GF-D8 (cell line): ENCODE data around the gene ASIC4.
A peak's percentile ranks its signal among the peaks of the same experiment; 100 is the strongest.

ENCODE experiments used
- DNase-seq: peaks from one replicate; lab custom pipeline; 2025; lab: John Stamatoyannopoulos, UW

Gene ASIC4, protein sequence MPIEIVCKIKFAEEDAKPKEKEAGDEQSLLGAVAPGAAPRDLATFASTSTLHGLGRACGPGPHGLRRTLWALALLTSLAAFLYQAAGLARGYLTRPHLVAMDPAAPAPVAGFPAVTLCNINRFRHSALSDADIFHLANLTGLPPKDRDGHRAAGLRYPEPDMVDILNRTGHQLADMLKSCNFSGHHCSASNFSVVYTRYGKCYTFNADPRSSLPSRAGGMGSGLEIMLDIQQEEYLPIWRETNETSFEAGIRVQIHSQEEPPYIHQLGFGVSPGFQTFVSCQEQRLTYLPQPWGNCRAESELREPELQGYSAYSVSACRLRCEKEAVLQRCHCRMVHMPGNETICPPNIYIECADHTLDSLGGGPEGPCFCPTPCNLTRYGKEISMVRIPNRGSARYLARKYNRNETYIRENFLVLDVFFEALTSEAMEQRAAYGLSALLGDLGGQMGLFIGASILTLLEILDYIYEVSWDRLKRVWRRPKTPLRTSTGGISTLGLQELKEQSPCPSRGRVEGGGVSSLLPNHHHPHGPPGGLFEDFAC

DNA sequence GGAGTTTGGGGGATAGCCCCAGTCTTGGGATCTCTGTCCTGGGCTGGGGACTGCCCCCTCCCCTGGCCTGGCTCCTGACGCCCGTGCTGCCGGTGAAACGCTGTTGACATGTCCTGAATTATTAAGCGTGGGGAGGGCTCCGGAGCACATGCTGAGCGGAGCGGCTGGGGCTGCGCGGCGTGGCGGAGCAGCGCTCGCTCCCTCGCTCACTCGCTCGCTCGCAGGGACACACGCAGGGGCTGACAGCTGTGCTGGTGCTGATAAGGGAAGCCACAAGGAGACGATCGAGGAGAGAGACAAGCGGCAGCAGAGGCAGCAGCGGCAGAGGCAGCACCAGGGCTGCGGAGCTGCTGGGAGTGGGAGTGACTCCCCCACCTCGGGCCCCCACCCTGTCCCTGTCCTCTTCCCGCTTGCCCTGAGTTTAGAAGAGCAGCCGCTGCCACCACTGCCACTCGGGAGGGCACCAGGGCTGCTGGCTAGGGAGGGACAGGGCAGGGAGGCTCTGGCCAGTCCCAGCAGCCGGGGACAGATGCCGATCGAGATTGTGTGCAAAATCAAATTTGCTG, at the start of gene ASIC4:
Gene ASIC4, plus strand, starts transcription at position 287 of the 566 bp plus-strand sequence. Its CDS starts 243 bp downstream, at position 530.
- DNase-seq = peak; percentile 13

DNA sequence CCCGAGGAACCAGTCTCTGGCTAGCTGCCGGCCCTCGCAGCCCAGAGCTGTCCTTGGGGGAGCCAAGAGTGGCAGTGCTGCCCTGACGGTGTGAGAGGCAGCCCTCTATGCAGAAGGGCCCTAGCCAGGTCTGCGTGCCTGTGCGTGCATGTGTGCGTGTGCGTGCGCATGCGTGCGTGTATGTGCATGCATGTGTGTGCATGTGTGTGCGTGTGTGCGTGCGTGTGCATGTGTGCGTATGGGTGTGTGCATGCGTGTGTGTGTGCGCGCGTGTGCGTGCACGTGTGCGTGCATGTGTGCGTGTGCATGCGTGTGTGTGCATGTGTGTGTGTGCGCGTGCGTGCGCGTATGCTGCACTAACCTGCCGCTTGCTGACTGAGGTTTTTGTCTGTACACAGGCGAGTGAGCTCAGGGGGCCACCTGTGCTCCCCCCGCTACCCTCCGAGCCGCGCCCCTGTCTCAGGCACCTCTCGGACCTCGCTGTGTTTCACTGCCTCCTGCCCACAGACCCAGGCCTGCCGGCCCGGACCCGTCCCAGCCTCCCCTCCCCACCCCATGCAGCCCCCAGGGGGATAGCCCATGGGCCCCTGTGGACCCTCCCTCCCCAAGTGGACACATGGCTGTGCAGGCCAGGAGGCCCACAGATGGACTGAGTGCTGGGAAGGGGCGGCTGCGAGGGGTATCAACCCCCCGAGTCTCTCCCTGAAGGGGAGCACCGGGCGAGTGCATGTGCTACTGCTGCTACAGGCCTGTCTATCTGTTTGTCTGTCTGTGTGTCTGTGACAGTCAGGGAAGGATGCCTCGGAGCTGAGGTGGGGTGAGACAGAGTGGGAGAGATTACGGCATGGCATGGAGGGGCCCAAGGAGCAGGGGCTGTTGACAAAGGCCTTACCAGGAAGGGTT, 48.4 kb upstream of the ASIC4 start:
- DNase-seq = no peak

DNA sequence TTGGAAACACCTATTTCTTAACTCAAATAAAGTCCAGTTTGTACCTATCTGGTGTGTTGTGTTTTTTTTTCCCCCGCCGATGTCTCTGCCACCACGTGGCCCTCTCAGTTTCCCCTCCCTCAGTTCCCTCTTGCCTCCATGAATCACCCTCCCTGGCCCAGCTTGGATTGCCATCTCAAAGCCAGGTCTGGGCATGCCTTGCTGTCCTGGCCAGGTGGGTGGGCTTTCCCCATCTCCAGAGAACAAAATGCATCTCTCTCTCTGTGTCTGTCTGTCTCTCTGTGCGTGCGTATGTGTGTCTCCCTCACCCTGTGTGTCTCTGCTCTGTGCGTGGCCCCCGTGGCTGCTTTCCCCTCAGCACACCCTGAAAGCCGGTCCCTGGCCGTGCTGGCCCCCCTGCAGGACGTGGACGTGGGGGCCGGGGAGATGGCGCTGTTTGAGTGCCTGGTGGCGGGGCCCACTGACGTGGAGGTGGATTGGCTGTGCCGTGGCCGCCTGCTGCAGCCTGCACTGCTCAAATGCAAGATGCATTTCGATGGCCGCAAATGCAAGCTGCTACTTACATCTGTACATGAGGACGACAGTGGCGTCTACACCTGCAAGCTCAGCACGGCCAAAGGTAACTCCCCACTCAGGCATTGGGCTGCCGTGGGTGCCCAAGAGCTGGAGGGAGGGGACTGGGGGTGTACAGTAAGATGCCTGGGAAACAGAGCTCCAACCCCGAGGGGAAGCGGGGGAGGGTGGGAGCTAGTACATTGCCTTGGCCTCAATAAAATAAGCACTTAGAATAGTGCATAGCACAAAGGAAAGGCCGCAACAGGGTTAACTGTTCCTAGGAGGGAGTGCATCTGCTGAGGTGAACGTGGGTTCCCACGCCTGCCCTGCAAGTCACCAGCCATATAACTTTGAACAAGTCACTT, 47.2 kb upstream of the ASIC4 start:
- no peak for DNase-seq

DNA sequence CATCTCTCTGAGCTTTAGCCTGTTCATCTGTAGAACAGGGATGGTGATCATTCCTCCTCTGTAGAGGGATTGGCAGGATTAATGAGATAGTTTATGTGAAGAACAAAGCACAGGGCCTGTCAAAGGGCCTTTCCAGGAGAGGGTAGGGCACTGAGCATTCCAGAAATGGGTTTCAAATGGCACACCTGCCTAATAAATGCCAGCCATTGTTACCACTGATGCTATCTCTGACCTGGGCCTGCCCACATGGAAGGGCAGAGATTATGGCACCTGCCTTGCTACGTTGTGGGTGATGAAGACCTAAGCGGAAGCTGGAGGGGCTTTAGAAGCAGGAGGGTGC, 46.6 kb upstream of the ASIC4 start:
- no peak for DNase-seq

DNA sequence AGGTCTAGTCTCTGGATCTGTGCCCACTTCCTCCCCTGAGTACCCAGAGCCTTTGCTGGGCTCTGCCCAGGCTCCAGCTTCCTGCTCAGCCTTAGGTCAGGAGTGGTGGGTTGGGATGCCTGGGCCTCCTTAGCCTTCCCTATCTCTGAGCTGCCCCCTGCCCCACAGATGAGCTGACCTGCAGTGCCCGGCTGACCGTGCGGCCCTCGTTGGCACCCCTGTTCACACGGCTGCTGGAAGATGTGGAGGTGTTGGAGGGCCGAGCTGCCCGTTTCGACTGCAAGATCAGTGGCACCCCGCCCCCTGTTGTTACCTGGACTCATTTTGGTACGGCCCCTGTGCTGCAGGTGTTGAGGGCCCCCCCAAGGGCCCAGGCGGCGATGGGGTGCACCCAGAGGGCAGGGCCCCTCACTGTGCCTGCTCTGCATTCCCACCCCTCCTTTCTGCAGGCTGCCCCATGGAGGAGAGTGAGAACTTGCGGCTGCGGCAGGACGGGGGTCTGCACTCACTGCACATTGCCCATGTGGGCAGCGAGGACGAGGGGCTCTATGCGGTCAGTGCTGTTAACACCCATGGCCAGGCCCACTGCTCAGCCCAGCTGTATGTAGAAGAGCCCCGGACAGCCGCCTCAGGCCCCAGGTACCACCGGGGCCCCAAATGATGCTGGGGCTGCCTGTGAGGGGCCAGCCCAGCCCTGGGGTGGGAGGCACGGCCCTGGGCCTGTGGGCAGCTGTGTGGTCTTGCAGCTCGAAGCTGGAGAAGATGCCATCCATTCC, 45.7 kb upstream of the ASIC4 start:
- DNase-seq = no peak

DNA sequence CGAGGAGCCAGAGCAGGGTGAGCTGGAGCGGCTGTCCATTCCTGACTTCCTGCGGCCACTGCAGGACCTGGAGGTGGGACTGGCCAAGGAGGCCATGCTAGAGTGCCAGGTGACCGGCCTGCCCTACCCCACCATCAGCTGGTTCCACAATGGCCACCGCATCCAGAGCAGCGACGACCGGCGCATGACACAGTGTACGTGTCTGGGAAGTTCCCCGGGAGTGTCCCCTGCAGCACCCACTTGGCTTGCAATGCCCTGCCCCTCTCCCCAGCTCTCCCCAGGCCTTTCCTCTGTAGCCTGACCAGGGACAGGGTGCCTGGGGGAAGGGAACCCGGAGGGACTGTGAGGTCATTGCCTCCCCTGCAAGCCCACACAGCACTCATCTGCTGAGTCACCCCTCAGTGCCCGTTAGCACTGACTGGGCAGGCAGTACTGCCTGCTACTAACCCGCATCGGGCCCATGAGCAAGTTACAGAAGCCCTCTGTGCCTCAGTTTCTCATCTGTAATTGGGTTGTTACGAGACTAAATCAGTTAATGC, 45.0 kb upstream of the ASIC4 start:
- DNase-seq = no peak

DNA sequence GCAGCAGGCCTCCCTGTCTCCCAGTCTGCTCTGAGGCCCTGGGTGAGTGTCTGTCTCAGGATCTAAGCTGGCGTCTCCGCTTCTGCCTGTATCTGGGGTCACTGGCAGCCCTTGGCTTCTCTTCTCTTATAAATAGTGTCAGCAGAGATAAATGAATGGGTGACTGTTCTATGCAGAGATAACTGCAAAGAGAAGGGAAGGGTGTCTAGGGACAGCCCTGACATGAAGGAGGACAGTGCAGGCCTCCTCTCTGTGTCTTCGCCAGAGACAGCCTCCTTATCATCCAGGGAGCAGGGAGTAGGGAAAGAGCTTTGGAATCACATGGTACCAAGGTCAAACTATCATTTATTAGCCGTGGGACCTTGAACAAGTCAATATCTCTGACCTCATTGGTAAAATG, 43.9 kb upstream of the ASIC4 start:
- no peak for DNase-seq

DNA sequence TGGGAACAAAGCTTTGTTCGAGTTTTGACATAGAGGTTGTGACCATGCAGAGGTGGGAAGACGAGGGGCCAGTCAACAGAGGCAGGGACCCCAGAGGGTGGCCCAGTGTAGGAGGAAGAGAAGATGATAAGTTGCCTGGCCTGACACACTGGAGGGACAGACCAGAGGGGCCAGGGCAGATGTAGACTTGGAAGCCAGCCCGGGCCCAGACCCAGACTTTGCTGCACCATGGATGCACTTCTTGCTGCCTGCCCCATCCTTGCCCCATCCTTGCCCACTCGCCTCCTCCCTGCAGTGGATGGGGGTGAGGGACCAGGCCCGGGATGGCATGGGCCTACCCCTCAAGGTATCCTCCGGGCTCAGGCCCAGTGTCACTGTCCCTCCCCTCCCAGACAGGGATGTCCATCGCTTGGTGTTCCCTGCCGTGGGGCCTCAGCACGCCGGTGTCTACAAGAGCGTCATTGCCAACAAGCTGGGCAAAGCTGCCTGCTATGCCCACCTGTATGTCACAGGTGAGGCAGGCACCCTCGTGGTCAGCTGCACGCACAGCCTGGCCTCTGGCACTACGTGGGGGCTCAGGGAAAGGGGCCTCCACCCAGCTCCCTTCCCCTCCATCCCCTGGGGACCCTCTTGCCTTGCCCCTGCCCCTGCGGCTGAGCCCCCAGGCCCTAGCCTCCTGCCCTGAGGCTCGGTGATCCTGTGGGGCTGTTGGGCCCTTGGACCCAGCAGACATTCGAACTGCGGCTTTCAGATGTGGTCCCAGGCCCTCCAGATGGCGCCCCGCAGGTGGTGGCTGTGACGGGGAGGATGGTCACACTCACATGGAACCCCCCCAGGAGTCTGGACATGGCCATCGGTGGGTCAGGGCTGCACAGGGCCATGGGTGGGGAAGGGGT, 42.6 kb upstream of the ASIC4 start:
- no peak for DNase-seq

DNA sequence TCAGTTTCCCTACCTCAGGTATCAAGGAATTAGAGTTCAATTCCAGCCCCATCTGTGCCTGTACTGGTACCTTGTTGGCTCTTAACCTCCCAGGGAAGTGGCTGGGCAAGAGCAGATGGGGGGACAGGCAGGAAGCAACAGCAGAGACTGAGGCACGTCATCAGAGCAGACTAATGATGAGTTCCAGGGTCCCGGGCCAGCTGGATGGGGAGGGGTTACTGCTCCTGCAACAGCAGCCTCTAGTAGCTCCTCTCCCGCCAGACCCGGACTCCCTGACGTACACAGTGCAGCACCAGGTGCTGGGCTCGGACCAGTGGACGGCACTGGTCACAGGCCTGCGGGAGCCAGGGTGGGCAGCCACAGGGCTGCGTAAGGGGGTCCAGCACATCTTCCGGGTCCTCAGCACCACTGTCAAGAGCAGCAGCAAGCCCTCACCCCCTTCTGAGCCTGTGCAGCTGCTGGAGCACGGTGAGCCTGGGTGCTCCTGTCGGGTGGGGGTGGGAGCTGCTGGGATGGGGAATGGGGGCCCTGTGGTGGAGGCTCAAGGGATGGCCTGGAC, 41.6 kb upstream of the ASIC4 start:
- DNase-seq = no peak

DNA sequence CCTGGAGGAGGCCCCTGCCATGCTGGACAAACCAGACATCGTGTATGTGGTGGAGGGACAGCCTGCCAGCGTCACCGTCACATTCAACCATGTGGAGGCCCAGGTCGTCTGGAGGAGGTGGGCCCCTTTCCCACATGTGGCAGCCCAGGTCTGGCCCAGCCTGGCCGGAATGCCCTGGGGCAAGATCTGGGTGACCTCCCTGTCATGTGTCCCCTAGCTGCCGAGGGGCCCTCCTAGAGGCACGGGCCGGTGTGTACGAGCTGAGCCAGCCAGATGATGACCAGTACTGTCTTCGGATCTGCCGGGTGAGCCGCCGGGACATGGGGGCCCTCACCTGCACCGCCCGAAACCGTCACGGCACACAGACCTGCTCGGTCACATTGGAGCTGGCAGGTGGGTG, 40.8 kb upstream of the ASIC4 start:
- DNase-seq = no peak

DNA sequence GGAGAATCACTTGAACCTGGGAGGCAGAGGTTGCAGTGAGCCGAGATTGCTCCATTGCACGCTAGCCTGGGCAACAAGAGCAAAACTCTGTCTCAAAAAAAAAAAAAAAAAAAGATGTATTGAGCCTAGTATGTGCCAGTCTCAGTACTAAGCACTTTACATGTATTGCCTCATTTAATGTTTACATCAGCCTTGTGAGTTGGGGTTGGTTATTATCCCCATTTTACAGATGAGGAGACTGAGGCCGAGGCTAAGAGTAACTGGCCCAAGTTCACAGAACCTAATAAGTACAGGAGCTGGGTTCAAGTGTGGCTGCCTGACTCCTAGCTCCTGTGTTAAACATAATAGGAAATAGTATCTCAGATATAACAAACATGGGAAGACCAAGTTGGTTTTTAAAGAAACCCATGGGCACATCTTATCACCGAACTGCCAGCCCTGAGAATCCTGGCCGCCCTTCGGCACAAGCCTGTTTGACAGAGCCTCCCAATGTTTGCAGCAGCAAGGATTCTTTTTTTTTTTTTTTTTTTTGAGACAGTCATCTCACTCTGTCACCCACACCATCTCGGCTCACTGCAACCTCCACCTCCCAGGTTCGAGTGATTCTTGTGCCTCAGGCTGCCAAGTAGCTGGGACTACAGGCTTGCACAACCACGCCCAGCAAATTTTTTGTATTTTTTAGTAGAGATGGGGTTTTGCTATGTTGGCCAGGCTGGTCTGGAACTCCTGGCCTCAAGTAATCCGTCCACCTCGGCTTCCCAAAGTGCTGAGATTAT, 39.8 kb upstream of the ASIC4 start:
- no peak for DNase-seq

DNA sequence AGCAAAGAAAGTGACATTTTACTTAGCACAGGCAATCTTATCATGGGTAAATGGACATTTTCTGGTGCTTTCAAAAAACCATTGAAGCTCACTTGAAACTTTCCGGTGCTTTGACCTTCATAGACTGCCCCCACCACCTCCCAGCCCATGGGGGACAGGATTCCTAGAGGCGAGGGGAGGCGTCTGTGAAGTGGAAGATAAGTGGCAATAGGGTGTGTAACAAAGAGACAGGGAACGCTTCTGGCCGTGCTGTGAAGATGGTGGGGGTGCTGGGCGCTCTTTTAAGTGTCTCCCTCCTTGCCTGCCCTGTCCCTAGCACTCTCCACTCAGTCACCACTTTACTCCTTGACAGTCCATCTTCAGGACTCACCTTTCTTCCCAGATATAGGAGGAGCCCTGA, 39.0 kb upstream of the ASIC4 start:
- no peak for DNase-seq

DNA sequence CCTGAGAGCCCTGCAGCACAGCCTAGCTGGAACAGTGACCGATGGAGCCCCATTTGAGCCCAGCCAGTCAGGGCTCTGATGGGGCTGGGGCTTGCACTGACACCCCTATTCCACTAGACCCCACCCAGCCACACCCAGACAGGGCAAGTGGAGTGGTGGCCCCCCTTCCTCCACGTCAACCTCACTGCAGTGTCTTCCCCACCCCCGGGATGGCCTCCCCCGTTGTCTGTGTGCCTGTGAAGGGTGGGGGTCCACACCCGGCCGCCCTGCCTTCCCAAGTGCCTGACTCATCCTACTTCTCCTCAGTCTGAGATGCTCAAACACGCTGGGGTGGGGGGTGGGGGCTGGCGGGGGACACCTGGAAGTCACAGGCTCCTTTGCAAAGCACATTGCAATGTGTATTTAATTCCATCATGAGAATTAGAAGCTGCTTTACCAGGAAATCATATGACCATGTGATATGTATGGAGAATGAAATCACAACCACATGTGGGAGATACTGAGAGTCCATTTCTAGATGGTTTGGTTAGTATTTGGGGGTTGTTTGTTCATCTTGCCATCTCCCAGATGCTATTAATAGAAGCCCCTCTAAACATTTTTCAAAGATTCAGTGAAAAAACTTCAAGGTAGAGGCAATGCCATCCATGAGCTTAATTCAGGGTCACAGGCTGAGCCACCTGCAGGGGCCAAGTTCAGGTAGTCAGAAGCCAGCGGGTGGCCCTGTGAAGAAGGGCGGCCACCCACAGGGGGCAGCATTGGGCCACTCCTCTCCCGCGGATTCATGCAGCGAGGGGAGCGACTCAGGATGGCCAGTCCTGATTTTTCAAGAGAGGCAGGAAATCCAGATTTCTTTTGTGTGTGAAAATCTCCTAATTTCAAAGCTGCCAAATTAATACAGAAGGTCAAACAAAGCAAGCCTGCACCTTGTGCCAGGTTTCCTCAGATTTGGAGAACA, 38.3 kb upstream of the ASIC4 start:
- DNase-seq = no peak

DNA sequence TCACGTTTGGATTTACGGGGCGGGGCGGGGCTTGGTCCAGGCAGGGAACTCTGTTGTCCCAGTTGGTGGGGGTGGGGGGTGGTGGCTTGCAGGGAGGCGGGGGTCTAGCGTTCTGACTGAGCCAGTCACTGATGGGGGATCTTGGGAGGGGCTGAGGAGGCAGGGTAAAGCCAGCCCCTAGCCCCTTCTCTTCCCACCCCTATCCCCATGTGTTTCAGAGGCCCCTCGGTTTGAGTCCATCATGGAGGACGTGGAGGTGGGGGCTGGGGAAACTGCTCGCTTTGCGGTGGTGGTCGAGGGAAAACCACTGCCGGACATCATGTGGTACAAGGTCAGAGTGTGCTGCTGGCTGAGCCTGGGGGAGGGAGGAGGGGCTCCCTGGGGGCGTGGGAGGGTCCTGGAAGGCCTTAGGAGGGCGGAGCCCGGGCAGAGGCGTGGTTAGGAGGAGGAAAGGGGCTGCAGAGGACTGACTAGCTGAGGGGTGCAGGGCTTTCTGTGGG, 37.6 kb upstream of the ASIC4 start:
- DNase-seq = no peak

DNA sequence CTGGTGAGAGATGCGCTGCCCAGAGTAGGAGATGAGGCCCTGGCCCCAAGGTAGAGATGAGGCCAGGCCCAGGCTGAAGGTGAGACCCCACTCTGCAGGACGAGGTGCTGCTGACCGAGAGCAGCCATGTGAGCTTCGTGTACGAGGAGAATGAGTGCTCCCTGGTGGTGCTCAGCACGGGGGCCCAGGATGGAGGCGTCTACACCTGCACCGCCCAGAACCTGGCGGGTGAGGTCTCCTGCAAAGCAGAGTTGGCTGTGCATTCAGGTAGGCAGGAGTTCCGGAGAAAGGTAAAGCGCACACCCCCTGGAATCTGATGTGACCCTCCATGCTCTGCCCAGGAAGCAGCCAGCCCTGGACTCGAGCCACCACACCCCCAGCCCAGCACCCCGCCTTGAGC, 37.1 kb upstream of the ASIC4 start:
- no peak for DNase-seq

DNA sequence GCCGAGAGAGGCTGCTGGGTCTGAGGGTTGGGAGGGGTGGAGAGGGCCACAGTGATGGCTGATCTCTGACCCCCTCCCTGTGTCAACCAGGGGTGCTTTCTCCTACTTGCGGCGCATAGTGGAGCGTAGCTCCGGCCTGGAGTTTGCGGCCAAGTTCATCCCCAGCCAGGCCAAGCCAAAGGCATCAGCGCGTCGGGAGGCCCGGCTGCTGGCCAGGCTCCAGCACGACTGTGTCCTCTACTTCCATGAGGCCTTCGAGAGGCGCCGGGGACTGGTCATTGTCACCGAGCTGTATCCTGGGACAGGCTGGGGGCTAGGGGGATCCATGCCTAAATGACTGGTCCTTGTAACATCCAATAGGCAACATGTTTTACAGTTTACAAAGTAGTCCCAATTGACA, 36.5 kb upstream of the ASIC4 start:
- no peak for DNase-seq

DNA sequence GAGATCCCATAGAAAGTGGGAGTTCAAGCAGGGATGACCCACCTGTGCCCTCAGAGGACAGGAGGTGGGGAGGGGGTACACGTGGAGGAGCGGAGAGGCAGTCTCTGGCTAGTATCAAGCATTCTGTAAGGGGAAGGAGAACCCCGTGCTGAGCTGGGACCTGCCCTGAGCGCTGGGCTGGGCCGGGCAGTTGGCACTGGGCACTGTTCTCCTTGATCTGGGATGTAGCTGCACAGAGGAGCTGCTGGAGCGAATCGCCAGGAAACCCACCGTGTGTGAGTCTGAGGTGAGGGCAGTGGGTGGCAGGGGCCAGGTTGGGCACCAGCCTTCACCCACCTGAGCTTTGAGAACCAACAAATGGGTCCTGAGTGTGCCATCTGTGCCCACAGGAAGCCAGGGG, 35.4 kb upstream of the ASIC4 start:
- no peak for DNase-seq
